UCSD-AML1 (cell line): ENCODE data around the gene SLCO3A1.

Experiments
- DNase-seq: peaks from one replicate; lab custom pipeline; 2025; ENCODE audit not compliant: unreplicated experiment; lab: John Stamatoyannopoulos, UW

The SLCO3A1 gene

DNA sequence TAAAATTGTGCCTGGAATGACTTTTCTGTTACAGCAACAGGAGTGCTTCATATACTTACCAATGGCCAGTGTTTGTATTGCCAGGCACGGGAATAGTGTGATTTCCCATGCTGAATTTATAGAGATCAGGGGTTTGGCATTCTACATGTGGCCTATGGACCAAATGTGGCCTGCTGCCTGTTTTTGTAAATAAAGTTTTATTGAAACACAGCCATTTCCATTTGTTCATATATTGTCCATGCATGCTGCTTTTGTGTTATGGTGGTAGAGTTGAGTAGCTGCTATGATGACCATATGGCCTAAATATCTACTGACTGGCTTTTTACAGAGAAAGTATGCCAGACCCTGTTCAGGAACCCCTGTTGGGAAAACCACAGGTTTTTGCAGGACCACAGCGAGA is 55.6 kb downstream of the SLCO3A1 start:
- no peak for DNase-seq

DNA sequence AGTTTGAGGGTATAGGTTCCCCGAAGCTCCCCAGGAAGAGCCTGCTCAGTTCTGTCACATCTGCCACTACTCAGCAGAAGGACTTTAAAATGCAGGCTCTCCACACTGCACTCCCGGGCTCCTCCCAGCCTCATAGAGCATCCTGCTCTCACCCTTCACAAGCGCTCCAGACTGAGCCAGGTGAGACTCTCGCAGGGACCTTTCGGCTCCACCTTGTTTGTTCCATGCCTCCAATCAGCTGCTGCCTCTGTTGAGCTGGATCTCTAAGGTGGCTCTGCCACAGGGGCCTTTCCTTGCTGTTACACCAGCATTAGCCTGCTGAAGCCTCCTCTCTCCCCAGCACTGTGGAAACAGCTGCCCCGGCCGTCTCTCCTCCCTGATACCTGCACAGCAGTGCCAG is 56.1 kb downstream of the SLCO3A1 start:
- no peak for DNase-seq

GRCh38 chr15:91911844-91912243 is 58.3 kb downstream of the SLCO3A1 start:
- no peak for DNase-seq

GRCh38 chr15:91912336-91912735 is 58.8 kb downstream of the SLCO3A1 start:
- DNase-seq: no peak

DNA sequence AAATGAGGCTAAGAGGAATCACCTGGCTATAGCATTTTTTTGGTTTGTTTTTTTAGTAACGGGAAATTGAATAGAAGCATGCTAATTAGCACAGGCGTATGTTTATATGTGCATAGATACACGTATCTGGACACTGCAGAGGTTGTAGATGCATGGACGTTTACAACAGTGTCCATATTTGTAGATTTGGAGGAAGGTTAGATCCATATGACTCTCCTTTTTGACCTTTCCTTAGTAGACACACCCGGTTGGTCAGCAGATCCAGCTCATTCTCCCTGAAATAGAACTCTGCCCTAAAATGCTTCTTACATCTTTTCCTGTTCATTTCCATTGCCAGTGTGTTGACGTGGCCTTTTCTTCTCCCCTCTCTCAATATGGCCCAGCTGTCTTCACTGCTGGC is 60.1 kb downstream of the SLCO3A1 start:
- no peak for DNase-seq

GRCh38 chr15:91915576-91915975 is 62.1 kb downstream of the SLCO3A1 start:
- no peak for DNase-seq

DNA sequence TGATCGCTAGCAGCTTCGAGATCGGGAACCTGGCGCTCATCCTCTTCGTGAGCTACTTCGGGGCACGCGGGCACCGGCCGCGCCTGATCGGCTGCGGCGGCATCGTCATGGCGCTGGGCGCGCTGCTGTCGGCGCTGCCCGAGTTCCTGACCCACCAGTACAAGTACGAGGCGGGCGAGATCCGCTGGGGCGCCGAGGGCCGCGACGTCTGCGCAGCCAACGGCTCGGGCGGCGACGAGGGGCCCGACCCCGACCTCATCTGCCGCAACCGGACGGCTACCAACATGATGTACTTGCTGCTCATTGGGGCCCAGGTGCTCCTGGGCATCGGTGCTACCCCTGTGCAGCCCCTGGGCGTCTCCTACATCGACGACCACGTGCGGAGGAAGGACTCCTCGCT is 62.5 kb downstream of the SLCO3A1 start:
- no peak for DNase-seq

DNA sequence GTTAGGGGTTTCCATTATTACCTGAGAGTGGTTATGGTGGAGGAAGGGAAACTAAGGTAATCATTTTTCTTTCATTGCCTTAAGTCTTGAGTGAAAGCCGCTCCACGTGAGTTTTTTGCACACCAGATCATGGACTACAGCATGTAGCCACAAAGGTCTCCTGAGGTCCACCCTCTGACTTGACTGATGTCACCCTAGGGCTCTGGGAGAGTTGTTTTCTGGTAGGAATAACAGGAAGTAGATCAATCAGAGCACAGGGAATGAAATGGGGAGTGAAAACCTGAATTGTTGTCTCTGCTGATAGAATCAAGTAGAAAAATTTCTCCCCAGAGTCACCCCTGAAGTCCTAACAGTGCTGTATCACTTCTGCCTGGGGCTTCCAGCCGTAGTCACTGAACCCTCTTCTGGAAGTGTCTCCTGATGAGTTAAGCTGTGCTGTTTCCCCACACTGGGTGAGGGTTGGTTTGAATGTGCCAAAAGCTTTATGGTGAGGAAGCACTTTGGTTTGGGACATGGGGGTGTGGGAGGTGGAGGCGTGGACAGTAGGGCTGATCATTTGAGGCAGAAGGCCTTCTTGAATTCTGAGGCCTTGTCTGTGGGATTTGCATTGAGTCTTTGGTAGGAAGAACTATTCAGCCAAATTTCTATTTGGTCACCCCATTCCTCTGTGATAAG is 64.3 kb downstream of the SLCO3A1 start:
- DNase-seq: no peak

DNA sequence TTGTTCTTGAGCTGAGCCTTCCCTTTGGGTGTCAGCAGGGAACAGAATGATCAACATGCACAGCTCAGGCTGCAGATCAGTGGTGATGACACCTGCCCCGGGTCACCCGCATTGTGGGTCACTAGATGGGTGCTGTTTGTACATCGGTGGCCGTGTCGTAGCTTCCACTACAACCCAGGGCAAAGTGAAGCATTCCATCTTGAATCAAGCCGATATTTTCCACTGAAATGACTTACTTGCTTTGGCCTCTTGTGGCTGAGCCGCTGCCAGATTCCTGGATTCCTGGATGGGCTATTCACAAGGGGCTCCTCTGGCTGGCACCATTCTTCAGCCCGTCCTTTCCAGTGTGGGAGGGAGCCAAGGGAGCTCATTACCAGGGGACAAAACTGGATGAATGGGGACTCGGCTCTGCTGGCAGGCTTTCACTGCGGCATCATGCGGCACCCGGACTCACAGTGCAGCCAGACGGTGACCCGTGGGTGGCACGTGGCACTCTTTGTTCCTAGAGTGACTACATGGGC is 65.6 kb downstream of the SLCO3A1 start:
- DNase-seq: no peak

DNA sequence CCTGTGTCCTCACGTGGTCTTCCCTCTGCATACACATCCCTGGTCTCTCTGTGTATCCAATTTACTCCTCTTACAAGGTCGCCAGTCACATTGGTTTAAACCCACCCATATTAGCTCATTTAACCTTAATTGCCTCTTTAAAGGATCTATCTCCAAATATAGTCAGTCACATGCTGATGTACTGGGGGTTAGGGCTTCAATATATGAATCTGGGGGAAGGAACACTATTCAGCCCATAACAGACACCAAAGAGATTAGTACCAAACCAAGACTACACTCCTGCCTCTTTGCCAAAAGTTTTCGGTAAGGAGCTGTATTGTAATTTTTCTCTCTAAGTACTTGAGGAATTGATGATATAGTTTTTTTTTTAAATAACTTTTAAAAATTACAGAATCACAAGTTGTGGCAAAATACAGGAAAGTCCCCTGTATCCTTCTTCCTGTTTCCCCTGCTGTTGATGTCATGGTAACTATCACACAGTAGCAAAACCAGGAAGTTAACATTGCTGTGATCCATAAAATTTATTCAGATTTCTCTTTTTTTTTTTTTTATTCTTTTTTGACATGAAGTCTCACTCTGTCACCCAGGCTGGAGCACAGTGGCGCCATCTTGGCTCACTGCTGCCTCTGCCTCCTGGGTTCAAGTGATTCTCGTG is 67.8 kb downstream of the SLCO3A1 start:
- DNase-seq: no peak

- no peak for DNase-seq
These were observed 68.3 kb downstream of the SLCO3A1 start for GRCh38 chr15:91921843-91922198.

DNA sequence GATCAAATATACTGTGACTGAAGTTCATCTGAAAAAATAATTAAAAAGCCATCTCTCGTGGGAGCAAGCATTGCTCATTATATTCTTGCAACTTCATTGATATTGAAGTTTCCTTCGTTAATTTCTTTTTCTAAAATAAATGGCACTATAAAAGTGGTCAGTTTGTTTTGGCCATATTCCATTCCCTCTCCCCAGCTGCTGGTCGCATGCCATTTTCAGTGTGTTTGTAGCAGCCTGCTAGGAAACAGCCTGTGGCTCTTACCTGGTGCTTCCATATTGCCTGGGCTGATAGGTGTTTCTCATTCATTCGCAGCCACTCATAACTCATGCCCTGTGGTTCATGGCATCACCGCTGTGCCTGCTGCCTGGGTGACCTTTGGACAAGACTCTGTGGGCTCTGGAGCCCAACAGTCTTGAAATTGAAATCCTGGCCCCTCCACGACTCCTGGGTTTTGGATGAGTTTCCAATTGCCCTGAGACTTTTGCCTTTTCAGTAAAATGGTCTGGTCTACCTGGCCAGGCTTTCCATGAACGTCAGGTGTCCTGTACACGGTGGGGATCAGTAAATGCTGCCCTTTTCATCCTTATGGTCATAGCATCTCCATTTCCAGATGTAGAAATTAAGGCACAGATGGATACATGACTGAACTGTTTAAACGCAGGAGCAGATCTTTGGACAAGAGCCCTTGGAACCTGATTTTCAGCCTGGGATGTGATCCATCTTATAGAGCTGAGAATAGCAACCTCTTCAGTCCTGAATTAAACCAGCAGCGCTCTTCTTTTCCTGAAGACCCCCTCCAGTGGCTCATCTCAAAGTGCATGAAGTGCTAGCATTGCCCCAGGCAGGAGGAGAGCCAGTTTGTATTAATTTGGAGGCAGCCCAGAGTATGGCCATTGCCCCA is 69.4 kb downstream of the SLCO3A1 start:
- DNase-seq: no peak

- no peak for DNase-seq
These were observed 70.7 kb downstream of the SLCO3A1 start for GRCh38 chr15:91924183-91924582.

- DNase-seq: no peak
These were observed 71.5 kb downstream of the SLCO3A1 start for GRCh38 chr15:91924837-91925495.

DNA sequence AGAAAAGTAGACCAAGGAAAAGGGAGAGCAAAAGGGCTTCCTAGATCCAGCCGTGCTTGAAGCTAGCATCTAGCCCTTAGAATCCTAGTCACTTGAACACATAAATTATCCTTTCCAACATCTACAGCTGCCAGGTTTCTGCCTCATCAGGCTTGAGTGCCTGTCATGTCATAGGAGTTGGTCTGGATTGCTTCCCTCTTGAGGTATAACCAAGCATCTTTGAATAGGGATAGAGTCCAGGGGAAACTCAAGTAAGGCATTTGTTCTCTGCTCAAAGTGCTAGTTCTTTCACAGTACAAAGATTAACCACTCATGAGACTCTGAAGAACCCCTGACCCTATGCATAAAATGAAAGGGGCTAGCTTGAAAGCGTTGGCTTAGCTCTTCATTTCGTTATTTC is 72.3 kb downstream of the SLCO3A1 start:
- DNase-seq: no peak

DNA sequence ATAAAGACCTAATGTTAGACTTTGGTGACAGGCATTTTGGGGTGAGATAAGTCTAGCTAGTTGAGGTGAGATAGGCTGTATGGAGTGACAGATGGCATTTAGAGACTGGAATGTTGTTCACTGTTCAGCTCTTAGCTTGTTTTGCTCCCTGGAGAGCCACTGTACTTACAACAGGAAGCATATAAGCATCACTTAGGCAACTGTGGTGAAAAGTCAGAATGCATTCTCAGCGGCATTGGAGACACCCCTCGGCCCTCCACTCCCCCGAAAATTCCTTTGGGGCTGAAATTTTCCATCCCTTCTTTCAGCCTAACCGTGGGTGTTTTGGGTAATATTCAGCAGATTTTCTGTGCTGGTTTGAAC is 73.4 kb downstream of the SLCO3A1 start:
- DNase-seq: no peak

DNA sequence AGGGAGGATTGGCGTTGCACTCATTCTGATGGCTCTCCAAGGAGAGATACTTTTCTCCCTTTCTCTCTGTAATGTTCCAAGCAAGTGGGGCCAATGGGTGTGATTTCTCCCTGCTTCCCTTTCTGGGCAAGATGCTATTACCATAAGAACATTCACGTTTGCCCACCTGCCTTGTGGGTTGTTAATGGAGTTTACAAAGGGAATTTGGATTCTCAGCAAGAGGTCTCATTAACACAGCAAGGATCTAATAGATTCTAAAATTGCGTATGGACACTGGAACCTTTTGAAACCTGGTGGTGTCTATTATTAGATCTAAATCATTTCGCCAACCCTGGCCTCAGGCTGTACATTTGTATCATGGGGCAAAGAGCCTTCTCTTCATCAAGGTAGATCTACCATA is 74.1 kb downstream of the SLCO3A1 start:
- DNase-seq: no peak

GRCh38 chr15:91928675-91929074 is 75.2 kb downstream of the SLCO3A1 start:
- DNase-seq: no peak

- DNase-seq: no peak
These were observed 76.0 kb downstream of the SLCO3A1 start for GRCh38 chr15:91929509-91929908.

DNA sequence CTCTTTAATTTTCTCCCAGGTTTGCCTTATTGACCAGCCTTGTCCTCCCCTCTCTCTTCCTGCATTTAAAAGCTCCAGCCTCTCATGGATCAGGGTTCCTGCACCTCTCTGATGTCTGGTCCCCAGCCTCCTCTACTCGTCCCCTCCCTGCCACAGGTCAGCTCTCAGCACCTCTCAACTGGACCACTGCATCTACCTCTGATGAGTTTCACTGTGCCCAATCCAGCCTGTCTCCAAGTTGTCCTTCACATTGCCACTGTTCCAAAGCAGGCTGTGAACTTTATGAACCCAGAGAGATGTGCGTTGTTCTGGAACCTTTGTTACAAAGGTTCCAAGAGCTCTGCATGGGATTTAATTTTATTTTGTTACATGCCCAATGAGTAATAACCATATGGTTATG is 76.6 kb downstream of the SLCO3A1 start:
- DNase-seq: no peak

GRCh38 chr15:91936182-91936775 is 82.8 kb downstream of the SLCO3A1 start:
- no peak for DNase-seq
